ENCODE results near the gene ATIC. TPM values are rescaled to one million over a fixed set of nuclear protein-coding genes. Genes with fewer than 3 reads are reported as not detected.
"Not testable (repeated sequence)": the region's sequence is repeated elsewhere in the genome, so short reads cannot be mapped to it uniquely, and the experiment has no call there.

ATIC gene
- polyA plus RNA-seq, 3 donors from 2014 or later = 97.5 to 106 (median 103) TPM

- peaks cover 11 to 28% (median 23%) of the 10 kb centered on the region in 3 donors for H3K36me3 Mint-ChIP-seq
- no peak overlapping the region for H3K4me3 Mint-ChIP-seq
- H3K4me1 Mint-ChIP-seq = no peaks in the 10 kb centered on the region
- peaks cover 0 to 1% (median 0%) of the 10 kb centered on the region in 3 donors for H3K27me3 Mint-ChIP-seq (ENCODE audit: low read depth in 3 of 3)
- no peak for DNase-seq
- H3K9me3 Mint-ChIP-seq = no peaks in the 10 kb centered on the region
- no peak overlapping the region for H3K27ac Mint-ChIP-seq
Observed at GRCh38 chr2:215358891-215359575, 47.2 kb downstream of the ATIC start.

- Mint-ChIP-seq H3K27me3 (ENCODE audit: low read depth in 3 of 3) (peaks cover 0 to 1% (median 0%) of the 10 kb centered on the region in 3 donors), H3K36me3 (peaks cover 15 to 29% (median 26%) of the 10 kb centered on the region in 3 donors), H3K4me3 (no peak overlapping the region), H3K9me3 (no peaks in the 10 kb centered on the region), H3K27ac (no peak overlapping the region), H3K4me1 (no peaks in the 10 kb centered on the region)
- no peak for DNase-seq
Observed at GRCh38 chr2:215359576-215359922, 47.7 kb downstream of the ATIC start.

GRCh38 chr2:215360059-215360458 is 48.2 kb downstream of the ATIC start:
- H3K4me3 Mint-ChIP-seq; H3K27me3 Mint-ChIP-seq (ENCODE audit: low read depth in 3 of 3); H3K4me1 Mint-ChIP-seq; DNase-seq; H3K27ac Mint-ChIP-seq; H3K9me3 Mint-ChIP-seq: not testable (repeated sequence)
- H3K36me3 Mint-ChIP-seq = peaks cover 20 to 28% (median 24%) of the 10 kb centered on the region in 3 donors

- no peak for DNase-seq
- Mint-ChIP-seq H3K9me3 (no peaks in the 10 kb centered on the region), H3K4me3 (no peak overlapping the region), H3K27ac (no peak overlapping the region), H3K4me1 (no peaks in the 10 kb centered on the region), H3K27me3 (ENCODE audit: low read depth in 3 of 3) (peaks cover 0 to 1% (median 0%) of the 10 kb centered on the region in 3 donors), H3K36me3 (peaks cover 20 to 30% (median 23%) of the 10 kb centered on the region in 3 donors)
Observed at GRCh38 chr2:215360596-215360995, 48.7 kb downstream of the ATIC start.

GRCh38 chr2:215361211-215361875 is 49.5 kb downstream of the ATIC start:
- H3K9me3 Mint-ChIP-seq = no peaks in the 10 kb centered on the region
- no peak for DNase-seq
- H3K4me1 Mint-ChIP-seq = no peaks in the 10 kb centered on the region
- no peak overlapping the region for H3K27ac Mint-ChIP-seq
- no peak overlapping the region for H3K4me3 Mint-ChIP-seq
- peaks cover 0 to 1% (median 0%) of the 10 kb centered on the region in 3 donors for H3K27me3 Mint-ChIP-seq (ENCODE audit: low read depth in 3 of 3)
- H3K36me3 Mint-ChIP-seq = peaks cover 20 to 30% (median 25%) of the 10 kb centered on the region in 3 donors

- H3K4me1 Mint-ChIP-seq = no peaks in the 10 kb centered on the region
- peaks cover 0 to 1% (median 0%) of the 10 kb centered on the region in 3 donors for H3K27me3 Mint-ChIP-seq (ENCODE audit: low read depth in 3 of 3)
- no peak overlapping the region for H3K4me3 Mint-ChIP-seq
- no peaks in the 10 kb centered on the region for H3K9me3 Mint-ChIP-seq
- H3K36me3 Mint-ChIP-seq = peaks cover 20 to 36% (median 29%) of the 10 kb centered on the region in 3 donors
- no peak for DNase-seq
- no peak overlapping the region for H3K27ac Mint-ChIP-seq
Observed at GRCh38 chr2:215361876-215362561, 50.2 kb downstream of the ATIC start.

- peaks cover 20 to 36% (median 29%) of the 10 kb centered on the region in 3 donors for H3K36me3 Mint-ChIP-seq
- H3K27ac Mint-ChIP-seq = no peak overlapping the region
- H3K27me3 Mint-ChIP-seq (ENCODE audit: low read depth in 3 of 3) = peaks cover 0 to 1% (median 0%) of the 10 kb centered on the region in 3 donors
- H3K4me3 Mint-ChIP-seq = no peak overlapping the region
- H3K9me3 Mint-ChIP-seq = no peaks in the 10 kb centered on the region
- no peak for DNase-seq
- no peaks in the 10 kb centered on the region for H3K4me1 Mint-ChIP-seq
Observed at GRCh38 chr2:215362562-215362904, 50.7 kb downstream of the ATIC start.

- Mint-ChIP-seq H3K27ac (no peak overlapping the region), H3K36me3 (peaks cover 24 to 35% (median 29%) of the 10 kb centered on the region in 3 donors), H3K4me3 (no peak overlapping the region), H3K9me3 (no peaks in the 10 kb centered on the region), H3K4me1 (no peaks in the 10 kb centered on the region), H3K27me3 (ENCODE audit: low read depth in 3 of 3) (peaks cover 0 to 1% (median 0%) of the 10 kb centered on the region in 3 donors)
- no peak for DNase-seq
Observed at GRCh38 chr2:215363039-215363438, 51.2 kb downstream of the ATIC start.

GRCh38 chr2:215363461-215364156 is 51.8 kb downstream of the ATIC start:
- H3K4me3 Mint-ChIP-seq = no peak overlapping the region
- no peak for DNase-seq
- H3K36me3 Mint-ChIP-seq = peaks cover 24 to 35% (median 29%) of the 10 kb centered on the region in 3 donors
- H3K4me1 Mint-ChIP-seq = no peaks in the 10 kb centered on the region
- H3K27me3 Mint-ChIP-seq (ENCODE audit: low read depth in 3 of 3) = peaks cover 0 to 1% (median 0%) of the 10 kb centered on the region in 3 donors
- H3K9me3 Mint-ChIP-seq = no peaks in the 10 kb centered on the region
- no peak overlapping the region for H3K27ac Mint-ChIP-seq

GRCh38 chr2:215364157-215365155 is 52.6 kb downstream of the ATIC start:
- Mint-ChIP-seq H3K36me3 (peaks cover 24 to 35% (median 29%) of the 10 kb centered on the region in 3 donors), H3K4me1 (no peaks in the 10 kb centered on the region)

GRCh38 chr2:215365184-215365658 is 53.4 kb downstream of the ATIC start:
- no peak overlapping the region for H3K27ac Mint-ChIP-seq
- H3K4me1 Mint-ChIP-seq = no peaks in the 10 kb centered on the region
- DNase-seq = no peak
- no peak overlapping the region for H3K4me3 Mint-ChIP-seq
- H3K9me3 Mint-ChIP-seq = no peaks in the 10 kb centered on the region
- H3K36me3 Mint-ChIP-seq = peaks cover 24 to 35% (median 29%) of the 10 kb centered on the region in 3 donors
- peaks cover 0 to 1% (median 0%) of the 10 kb centered on the region in 3 donors for H3K27me3 Mint-ChIP-seq (ENCODE audit: low read depth in 3 of 3)

More at GRCh38 chr2:215364157-215365155, 52.6 kb downstream of the ATIC start:
- no peak for DNase-seq
- Mint-ChIP-seq H3K27me3 (ENCODE audit: low read depth in 3 of 3) (peaks cover 0 to 1% (median 0%) of the 10 kb centered on the region in 3 donors), H3K4me3 (no peak overlapping the region), H3K27ac (no peak overlapping the region), H3K9me3 (no peaks in the 10 kb centered on the region)

GRCh38 chr2:215366440-215367032 is 54.7 kb downstream of the ATIC start:
- Mint-ChIP-seq H3K36me3 (peaks cover 24 to 35% (median 29%) of the 10 kb centered on the region in 3 donors), H3K27ac (no peak overlapping the region), H3K4me1 (no peaks in the 10 kb centered on the region), H3K9me3 (no peaks in the 10 kb centered on the region), H3K27me3 (ENCODE audit: low read depth in 3 of 3) (peaks cover 0 to 1% (median 0%) of the 10 kb centered on the region in 3 donors), H3K4me3 (no peak overlapping the region)
- no peak for DNase-seq

Data from immature natural killer cell (primary cell).